Measurements from ENCODE around the gene KCTD6.

GRCh38 chr3:58531555-58531954 is 39.7 kb downstream of the KCTD6 start:
- TF ChIP-seq, protein P1, sequence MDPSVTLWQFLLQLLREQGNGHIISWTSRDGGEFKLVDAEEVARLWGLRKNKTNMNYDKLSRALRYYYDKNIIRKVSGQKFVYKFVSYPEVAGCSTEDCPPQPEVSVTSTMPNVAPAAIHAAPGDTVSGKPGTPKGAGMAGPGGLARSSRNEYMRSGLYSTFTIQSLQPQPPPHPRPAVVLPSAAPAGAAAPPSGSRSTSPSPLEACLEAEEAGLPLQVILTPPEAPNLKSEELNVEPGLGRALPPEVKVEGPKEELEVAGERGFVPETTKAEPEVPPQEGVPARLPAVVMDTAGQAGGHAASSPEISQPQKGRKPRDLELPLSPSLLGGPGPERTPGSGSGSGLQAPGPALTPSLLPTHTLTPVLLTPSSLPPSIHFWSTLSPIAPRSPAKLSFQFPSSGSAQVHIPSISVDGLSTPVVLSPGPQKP (IDR thresholded peaks at IDR 0.05; ENCODE audit: borderline replicate concordance, low read depth, low read length), result no peak
- TF ChIP-seq, protein P2, sequence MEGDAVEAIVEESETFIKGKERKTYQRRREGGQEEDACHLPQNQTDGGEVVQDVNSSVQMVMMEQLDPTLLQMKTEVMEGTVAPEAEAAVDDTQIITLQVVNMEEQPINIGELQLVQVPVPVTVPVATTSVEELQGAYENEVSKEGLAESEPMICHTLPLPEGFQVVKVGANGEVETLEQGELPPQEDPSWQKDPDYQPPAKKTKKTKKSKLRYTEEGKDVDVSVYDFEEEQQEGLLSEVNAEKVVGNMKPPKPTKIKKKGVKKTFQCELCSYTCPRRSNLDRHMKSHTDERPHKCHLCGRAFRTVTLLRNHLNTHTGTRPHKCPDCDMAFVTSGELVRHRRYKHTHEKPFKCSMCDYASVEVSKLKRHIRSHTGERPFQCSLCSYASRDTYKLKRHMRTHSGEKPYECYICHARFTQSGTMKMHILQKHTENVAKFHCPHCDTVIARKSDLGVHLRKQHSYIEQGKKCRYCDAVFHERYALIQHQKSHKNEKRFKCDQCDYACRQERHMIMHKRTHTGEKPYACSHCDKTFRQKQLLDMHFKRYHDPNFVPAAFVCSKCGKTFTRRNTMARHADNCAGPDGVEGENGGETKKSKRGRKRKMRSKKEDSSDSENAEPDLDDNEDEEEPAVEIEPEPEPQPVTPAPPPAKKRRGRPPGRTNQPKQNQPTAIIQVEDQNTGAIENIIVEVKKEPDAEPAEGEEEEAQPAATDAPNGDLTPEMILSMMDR (conservative IDR thresholded peaks at IDR 0.05; ENCODE audit: low read depth, low read length), result no peak
- TF ChIP-seq BHLHE40 (IDR thresholded peaks at IDR 0.05; ENCODE audit: low read depth, low read length) (no peak), MAFK (IDR thresholded peaks at IDR 0.05; ENCODE audit: low read depth, low read length) (no peak), SMC3 (IDR thresholded peaks at IDR 0.05; ENCODE audit: low read depth, low read length) (no peak), POLR2A (IDR thresholded peaks at IDR 0.05; ENCODE audit: low read depth, low read length) (no peak), RFX5 (IDR thresholded peaks at IDR 0.05; ENCODE audit: low read depth, low read length) (no peak), MAZ (IDR thresholded peaks at IDR 0.05; ENCODE audit: borderline replicate concordance, low read depth, low read length) (no peak)

Data from IMR-90 (cell line).